NB4 (cell line): ENCODE data around the gene FAM53A.

ENCODE experiments used
- DNase-seq: peaks from one replicate; pipeline ENCODE4 v3.0.0; 2010; ENCODE audit warnings: low read depth
- H3K4me3 ChIP-seq: one replicate; pipeline ENCODE4 v1.5.1; 2011; ENCODE audit warnings: mild to moderate bottlenecking, low read depth, low read length, moderate library complexity
- CTCF ChIP-seq: IDR thresholded peaks from one replicate; pipeline ENCODE4 v1.5.1; 2012; ENCODE audit warnings: low read depth, low read length
- MAX ChIP-seq: IDR thresholded peaks from 2 replicates; pipeline ENCODE4 v1.6.1; 2011; ENCODE audit warnings: low read depth, low read length
- MYC ChIP-seq: IDR thresholded peaks from 2 replicates; pipeline ENCODE4 v1.6.1; 2011; ENCODE audit warnings: low read depth, low read length
- POLR2A ChIP-seq: IDR thresholded peaks from 2 replicates; pipeline ENCODE4 v1.6.1; 2011; ENCODE audit warnings: mild to moderate bottlenecking; ENCODE audit not compliant: insufficient read length; ENCODE audit errors: extremely low read depth

Gene FAM53A

DNA sequence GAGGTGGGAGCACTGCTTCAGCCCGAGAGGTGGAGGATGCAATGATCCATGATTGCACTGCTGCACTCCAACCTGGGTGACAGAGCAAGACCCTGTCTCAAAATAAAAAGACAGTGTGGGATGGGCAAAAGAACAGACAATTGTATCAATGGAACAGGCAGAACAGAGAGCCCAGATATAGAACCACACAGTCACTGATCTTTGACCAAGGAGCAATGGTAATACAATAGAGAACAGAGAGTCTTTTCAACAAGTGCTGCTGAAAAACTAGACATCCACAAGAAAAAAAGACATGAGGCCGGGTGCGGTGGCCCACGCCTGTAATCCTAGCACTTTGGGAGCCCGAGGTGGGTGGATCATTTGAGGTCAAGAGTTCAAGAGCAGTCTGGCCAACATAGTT lies 5.9 kb downstream of the FAM53A start:
- no peak for DNase-seq
- TF ChIP-seq MAX (no peak), POLR2A (no peak), MYC (no peak), CTCF (no peak)
- no peak overlapping the region for H3K4me3 ChIP-seq

GRCh38 chr4:1676605-1677525 lies 7.2 kb downstream of the FAM53A start:
- H3K4me3 ChIP-seq: no peak overlapping the region
- DNase-seq: peak; percentile 31
- TF ChIP-seq MYC: no peak
- no peak for TF ChIP-seq CTCF
- no peak for TF ChIP-seq POLR2A
- TF ChIP-seq MAX: no peak

DNA sequence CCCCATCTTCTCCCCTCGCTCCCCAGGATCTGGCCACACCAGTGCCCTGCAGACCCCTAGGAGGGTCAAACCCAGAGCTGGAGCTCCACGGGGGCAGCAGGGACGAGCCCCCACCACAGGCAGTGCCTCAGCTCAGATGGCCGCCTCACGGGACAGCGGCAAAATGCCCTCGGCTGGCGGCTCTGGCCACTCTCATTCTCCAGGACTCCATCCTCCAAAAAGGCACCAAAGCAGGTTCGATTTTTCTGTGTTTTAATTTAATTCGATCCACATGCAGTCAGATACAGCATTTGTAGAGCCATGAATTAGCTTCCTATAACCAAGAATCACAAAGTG lies 8.3 kb downstream of the FAM53A start:
- TF ChIP-seq MYC: no peak
- no peak for TF ChIP-seq CTCF
- DNase-seq: no peak
- H3K4me3 ChIP-seq: no peak overlapping the region

- TF ChIP-seq CTCF: no peak
- TF ChIP-seq MAX: no peak
- TF ChIP-seq MYC: no peak
- no peak for TF ChIP-seq POLR2A
- no peak for DNase-seq
Observed at GRCh38 chr4:1675136-1675801, 8.8 kb downstream of the FAM53A start.

GRCh38 chr4:1674682-1675081 lies 9.4 kb downstream of the FAM53A start:
- DNase-seq: no peak
- TF ChIP-seq MYC (no peak), CTCF (no peak), POLR2A (no peak), MAX (no peak)
- no peak overlapping the region for H3K4me3 ChIP-seq

More at GRCh38 chr4:1675136-1675801, 8.8 kb downstream of the FAM53A start:
- no peak overlapping the region for H3K4me3 ChIP-seq
